ENCODE results near the gene EDAR. TPM values are rescaled to one million over a fixed set of nuclear protein-coding genes. Genes with fewer than 3 reads are reported as not detected.

The EDAR gene
- total RNA-seq, 1 donor from 2014 or later, result not detected

GRCh38 chr2:108927936-108928659 is 60.9 kb downstream of the EDAR start:
- no peak overlapping the region for H3K27ac Mint-ChIP-seq (ENCODE audit: unreplicated experiment)
- DNase-seq (ENCODE audit: low spot score), result no peak
- H3K36me3 Mint-ChIP-seq (ENCODE audit: low read depth), result no peaks in the 10 kb centered on the region
- H3K4me3 Mint-ChIP-seq (ENCODE audit: unreplicated experiment), result no peak overlapping the region
- H3K9me3 Mint-ChIP-seq (ENCODE audit: low read depth), result no peaks in the 10 kb centered on the region
- H3K27me3 Mint-ChIP-seq (ENCODE audit: low read depth), result peaks cover 25% of the 10 kb centered on the region
- TF ChIP-seq, protein P1, sequence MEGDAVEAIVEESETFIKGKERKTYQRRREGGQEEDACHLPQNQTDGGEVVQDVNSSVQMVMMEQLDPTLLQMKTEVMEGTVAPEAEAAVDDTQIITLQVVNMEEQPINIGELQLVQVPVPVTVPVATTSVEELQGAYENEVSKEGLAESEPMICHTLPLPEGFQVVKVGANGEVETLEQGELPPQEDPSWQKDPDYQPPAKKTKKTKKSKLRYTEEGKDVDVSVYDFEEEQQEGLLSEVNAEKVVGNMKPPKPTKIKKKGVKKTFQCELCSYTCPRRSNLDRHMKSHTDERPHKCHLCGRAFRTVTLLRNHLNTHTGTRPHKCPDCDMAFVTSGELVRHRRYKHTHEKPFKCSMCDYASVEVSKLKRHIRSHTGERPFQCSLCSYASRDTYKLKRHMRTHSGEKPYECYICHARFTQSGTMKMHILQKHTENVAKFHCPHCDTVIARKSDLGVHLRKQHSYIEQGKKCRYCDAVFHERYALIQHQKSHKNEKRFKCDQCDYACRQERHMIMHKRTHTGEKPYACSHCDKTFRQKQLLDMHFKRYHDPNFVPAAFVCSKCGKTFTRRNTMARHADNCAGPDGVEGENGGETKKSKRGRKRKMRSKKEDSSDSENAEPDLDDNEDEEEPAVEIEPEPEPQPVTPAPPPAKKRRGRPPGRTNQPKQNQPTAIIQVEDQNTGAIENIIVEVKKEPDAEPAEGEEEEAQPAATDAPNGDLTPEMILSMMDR (IDR thresholded peaks at IDR 0.05), result peak; percentile 92
- peaks cover 2% of the 10 kb centered on the region for H3K4me1 Mint-ChIP-seq (ENCODE audit: low read depth)

- H3K4me3 Mint-ChIP-seq (ENCODE audit: unreplicated experiment), result no peak overlapping the region
- H3K27me3 Mint-ChIP-seq (ENCODE audit: low read depth), result peaks cover 24% of the 10 kb centered on the region
- no peaks in the 10 kb centered on the region for H3K36me3 Mint-ChIP-seq (ENCODE audit: low read depth)
- H3K27ac Mint-ChIP-seq (ENCODE audit: unreplicated experiment), result no peak overlapping the region
- TF ChIP-seq, protein P1 (IDR thresholded peaks at IDR 0.05), result no peak
- DNase-seq (ENCODE audit: low spot score), result no peak
- no peaks in the 10 kb centered on the region for H3K9me3 Mint-ChIP-seq (ENCODE audit: low read depth)
- H3K4me1 Mint-ChIP-seq (ENCODE audit: low read depth), result peaks cover 2% of the 10 kb centered on the region
These were observed 61.6 kb downstream of the EDAR start for GRCh38 chr2:108927405-108927804.

DNA sequence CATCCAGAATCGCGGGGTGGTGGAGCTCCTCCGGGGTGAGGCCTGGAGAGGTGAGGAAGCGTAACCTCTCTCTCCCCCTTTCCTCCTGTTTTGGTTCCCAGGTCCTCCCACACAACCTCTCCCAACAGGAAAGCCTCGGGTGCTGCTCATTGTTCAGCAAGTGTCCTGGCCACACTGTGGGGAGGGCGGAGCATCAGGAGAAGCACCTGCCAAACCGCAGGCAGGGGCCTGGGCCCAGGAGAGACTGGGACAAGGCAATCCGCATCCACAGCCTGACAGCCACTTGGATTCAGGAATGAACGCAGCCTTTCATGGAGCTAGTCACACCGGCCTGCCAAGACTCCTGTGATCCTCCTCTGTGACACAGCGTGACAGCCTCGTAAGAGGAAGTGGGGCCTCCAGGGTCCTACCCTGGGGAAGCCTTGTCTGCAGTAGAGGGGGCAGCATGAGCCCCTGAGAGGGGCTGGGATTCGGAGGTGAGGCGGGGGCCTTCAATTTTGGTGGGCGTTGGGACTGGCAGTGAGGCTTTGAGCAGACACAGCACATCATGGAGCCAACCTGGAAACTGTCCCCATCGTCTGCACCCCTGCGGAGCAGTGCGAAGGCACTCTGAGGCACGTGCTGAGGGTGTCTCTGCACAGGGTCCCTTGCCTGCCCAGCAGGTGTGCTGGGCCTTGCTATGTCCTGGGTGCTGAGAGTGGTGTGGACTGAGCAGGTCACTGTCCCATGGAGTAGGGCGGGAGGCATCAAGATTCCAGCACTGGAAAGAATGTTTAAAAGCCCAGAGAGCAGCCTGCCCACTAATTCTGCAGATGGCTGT is 62.2 kb downstream of the EDAR start:
- TF ChIP-seq, protein P1 (IDR thresholded peaks at IDR 0.05), result no peak
- Mint-ChIP-seq H3K9me3 (ENCODE audit: low read depth) (no peaks in the 10 kb centered on the region), H3K27ac (ENCODE audit: unreplicated experiment) (no peak overlapping the region), H3K4me3 (ENCODE audit: unreplicated experiment) (no peak overlapping the region), H3K4me1 (ENCODE audit: low read depth) (peaks cover 2% of the 10 kb centered on the region), H3K36me3 (ENCODE audit: low read depth) (no peaks in the 10 kb centered on the region), H3K27me3 (ENCODE audit: low read depth) (peaks cover 22% of the 10 kb centered on the region)
- no peak for DNase-seq (ENCODE audit: low spot score)

GRCh38 chr2:108925735-108926134 is 63.3 kb downstream of the EDAR start:
- Mint-ChIP-seq H3K4me3 (ENCODE audit: unreplicated experiment) (no peak overlapping the region), H3K4me1 (ENCODE audit: low read depth) (peaks cover 2% of the 10 kb centered on the region), H3K27me3 (ENCODE audit: low read depth) (peaks cover 19% of the 10 kb centered on the region), H3K27ac (ENCODE audit: unreplicated experiment) (no peak overlapping the region), H3K9me3 (ENCODE audit: low read depth) (no peaks in the 10 kb centered on the region), H3K36me3 (ENCODE audit: low read depth) (no peaks in the 10 kb centered on the region)
- no peak for DNase-seq (ENCODE audit: low spot score)
- TF ChIP-seq, protein P1 (IDR thresholded peaks at IDR 0.05), result no peak

GRCh38 chr2:108925286-108925685 is 63.7 kb downstream of the EDAR start:
- Mint-ChIP-seq H3K36me3 (ENCODE audit: low read depth) (no peaks in the 10 kb centered on the region), H3K27me3 (ENCODE audit: low read depth) (peaks cover 18% of the 10 kb centered on the region), H3K27ac (ENCODE audit: unreplicated experiment) (no peak overlapping the region), H3K4me1 (ENCODE audit: low read depth) (peaks cover 2% of the 10 kb centered on the region), H3K9me3 (ENCODE audit: low read depth) (no peaks in the 10 kb centered on the region), H3K4me3 (ENCODE audit: unreplicated experiment) (no peak overlapping the region)
- DNase-seq (ENCODE audit: low spot score), result no peak
- TF ChIP-seq, protein P1 (IDR thresholded peaks at IDR 0.05), result no peak

Data from chondrocyte (in vitro differentiated cells).